Measurements from ENCODE around the gene CLDN6.

The CLDN6 gene

DNA sequence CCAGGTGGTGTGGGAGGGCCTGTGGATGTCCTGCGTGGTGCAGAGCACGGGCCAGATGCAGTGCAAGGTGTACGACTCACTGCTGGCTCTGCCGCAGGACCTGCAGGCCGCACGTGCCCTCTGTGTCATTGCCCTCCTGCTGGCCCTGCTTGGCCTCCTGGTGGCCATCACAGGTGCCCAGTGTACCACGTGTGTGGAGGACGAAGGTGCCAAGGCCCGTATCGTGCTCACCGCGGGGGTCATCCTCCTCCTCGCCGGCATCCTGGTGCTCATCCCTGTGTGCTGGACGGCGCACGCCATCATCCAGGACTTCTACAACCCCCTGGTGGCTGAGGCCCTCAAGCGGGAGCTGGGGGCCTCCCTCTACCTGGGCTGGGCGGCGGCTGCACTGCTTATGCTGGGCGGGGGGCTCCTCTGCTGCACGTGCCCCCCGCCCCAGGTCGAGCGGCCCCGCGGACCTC lies 4.5 kb downstream of the CLDN6 start:
- no peak for DNase-seq (ENCODE audit: low spot score)

DNA sequence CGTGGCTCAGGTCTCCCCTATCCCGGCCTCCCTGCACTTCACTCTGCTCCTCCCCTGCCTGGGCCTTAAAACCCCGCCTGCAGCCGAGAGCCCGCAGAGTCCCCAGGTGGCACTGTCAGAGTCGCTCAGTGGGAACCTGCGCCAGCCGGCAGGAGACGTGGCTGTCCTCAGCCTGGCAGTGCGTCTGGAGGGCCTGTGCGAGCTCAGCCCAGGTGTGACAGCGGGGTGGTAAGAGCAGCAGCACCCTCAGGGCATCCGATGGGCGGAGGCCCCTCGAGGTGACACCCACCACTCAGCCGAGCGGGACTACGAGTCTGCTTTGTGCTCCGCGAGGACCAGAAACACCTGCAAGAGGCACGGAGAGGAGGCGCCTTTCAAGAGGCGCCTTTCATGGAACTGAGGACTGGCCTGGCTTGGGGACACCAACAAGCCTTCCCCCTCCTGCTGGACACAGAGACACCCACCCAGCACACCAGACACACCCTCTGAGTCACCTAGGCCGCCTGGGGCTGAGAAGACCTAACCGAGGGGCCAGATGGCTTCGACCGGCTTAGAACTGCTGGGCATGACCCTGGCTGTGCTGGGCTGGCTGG lies 5.1 kb downstream of the CLDN6 start, which contains the start of gene CLDN9:
Gene CLDN9 (plus strand): TSS at position 96 of the 593 bp plus-strand sequence. CDS start 440 bp downstream, at position 536.
- DNase-seq (ENCODE audit: low spot score), result no peak

DNA sequence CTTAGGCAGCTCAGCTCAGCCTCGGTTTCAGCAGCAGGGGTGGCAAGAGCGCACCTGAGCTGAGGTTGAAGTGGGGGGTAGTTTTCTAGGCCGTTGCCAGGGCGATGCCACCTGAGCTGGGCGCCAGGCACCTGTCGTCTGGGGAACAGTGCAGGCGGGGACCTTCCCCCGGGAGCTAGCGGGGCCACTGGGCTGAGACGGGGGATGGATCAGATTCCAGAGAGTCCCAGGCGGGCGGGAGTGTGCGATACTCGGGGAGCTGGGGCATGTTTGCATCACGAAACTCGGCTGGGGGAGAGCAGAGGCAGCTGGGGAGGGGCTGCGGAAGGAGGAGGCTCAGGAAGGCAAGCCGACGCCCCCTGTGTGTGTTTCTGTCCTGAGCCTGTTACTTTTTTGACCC lies 5.7 kb downstream of the CLDN6 start:
- DNase-seq (ENCODE audit: low spot score), result no peak

DNA sequence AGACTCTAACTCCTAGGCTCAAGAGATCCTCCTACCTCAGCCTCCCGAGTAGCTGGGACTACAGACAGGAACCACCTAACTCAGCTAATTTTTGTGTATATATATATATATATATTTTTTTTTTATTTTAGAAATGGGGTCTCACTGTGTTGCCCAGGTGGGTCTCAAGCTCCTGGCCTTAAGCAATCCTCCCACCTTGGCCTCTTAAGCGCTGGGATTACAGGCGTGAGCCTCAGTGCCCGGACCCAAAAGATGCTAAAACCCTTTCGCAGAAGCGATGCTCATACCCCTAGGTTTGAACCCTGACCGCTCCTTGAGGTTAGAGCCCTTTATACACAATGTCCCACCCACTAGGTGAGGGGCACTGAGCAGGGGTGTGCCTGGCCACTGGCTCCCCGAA lies 7.5 kb downstream of the CLDN6 start:
- no peak for DNase-seq (ENCODE audit: low spot score)

DNA sequence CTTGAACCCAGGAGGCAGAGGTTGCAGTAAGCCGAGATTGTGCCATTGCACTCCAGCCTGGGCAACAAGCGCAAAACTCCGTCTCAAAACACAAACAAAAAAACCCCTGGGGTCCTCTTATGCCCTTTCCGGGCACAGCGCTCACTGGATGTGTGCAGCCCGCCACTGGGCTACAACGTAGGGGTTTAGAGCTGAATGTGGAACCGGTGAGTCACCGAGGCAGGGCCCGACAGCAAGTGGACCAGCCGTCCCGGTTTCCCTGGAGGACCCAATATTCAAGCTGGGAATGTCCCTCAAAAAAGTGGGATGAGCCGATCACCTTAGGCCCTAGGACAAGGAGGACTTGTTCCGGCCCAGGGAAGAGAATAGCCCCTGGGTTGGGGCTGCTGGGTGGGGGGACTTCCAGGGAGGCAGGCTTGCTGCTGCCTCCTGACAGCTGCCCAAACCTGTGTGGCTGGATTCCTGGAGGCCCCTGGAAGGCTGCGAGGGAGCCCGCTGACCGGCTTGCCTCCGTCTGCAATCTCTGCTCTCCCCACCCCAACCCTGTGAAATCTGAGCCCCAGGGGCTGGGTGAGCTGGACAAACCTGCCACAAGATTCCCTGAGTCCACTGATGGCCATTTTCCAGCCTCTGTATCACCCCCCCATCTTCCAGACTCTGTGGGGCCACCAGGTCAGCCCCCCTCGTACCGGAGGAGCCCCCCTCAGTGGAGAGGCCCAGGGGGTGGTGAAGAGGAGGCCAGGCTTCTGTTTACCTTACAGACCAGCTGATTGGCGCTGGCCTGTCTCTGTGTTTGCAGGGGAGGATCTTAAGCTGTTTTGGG lies 8.2 kb downstream of the CLDN6 start:
- DNase-seq (ENCODE audit: low spot score), result no peak

DNA sequence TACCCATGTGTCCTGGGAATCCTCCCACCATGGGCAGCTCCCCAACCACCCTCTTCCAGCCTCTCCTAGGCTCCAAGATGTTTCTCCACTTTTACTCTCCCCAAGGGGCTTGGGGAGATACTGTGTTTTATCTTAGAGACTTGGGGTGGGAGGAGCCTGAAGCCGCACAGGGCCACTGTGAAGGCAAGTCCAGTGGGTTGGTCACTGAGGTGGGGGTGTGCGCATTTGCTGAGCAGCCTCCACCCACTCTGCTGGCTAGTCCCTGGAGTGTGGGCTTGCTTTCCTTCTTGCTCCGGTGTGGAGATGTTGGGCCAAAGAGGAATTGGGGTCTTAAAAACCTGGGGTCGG lies 9.3 kb downstream of the CLDN6 start:
- DNase-seq (ENCODE audit: low spot score), result no peak

DNA sequence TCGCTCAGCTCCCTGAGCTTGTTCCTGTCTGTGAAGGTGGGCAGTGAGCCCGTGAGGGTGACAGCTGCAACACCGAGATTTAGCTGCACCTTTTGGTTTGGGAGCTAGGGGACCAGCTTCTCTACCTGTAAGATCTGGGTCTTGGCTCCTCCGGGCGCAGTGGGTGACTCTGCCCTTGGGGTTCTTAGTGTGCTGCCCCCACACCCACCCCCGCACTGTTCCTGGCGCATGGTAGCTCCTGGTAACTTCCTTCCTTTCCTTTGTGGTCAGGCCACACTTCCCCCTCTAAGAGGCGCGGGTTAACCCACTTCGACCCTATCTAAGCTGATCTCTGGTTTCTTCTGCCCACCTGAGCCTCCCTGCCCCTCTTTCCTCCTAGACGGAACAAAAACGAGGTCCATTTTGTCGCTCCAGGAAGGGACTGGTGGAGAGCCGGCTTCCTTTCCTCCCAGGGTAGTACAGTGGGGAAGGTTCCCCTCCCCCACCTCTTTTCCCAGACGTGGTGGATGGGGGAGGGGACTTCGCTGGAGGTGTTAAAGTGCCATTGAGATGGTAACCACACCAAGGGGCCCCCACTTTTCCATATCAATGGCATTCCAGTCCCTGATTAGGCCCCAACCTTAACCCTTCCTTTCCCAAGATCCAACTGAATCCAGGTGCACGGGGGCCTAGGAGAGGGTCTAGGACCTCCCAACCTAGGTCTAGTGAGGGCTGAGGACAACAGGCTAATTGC lies 9.9 kb downstream of the CLDN6 start:
- DNase-seq (ENCODE audit: low spot score), result no peak

DNA sequence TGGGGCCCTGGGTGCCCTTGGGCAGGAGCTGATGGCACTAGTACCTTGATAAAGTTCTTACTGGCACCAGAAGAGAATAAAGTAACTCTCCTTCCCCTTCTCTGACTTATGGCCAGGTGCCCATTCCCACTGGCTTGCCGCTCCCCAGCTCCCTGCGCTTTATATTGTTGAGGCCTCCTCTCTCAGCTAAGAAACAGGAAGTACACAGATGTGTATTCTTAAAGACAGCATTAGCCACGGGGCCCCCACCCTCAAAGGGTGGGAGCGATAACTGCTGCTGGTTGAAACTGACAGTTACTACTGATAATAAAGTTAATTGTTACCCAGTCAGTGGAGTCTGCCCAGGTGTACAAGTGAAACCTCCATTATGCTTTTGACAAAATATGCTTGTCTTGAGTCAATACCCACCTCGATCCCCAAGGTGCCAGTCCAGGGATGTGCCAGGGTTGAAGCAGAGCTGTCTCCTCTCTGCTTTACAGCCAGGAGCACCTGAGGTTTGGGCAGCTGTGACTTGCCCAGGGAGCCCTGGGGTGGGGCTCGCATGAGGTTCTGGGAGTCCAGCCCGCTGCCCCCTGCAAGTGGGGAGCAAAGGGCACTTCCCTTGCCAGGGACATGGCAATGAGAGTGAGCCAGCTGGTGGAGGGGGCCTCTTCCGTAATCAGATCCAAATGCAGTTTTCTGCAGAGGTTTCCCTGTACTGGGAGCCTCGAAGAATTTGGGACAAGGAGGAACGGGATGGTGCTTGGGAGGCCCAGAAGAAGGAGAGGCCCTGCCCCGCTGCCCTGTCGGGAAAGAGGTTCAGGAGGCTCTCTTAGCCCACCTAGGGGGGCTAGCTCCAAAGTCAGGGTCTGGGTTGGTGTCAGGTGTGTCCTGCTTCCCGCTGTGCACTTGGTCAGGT lies 10.7 kb downstream of the CLDN6 start:
- DNase-seq (ENCODE audit: low spot score), result no peak

DNA sequence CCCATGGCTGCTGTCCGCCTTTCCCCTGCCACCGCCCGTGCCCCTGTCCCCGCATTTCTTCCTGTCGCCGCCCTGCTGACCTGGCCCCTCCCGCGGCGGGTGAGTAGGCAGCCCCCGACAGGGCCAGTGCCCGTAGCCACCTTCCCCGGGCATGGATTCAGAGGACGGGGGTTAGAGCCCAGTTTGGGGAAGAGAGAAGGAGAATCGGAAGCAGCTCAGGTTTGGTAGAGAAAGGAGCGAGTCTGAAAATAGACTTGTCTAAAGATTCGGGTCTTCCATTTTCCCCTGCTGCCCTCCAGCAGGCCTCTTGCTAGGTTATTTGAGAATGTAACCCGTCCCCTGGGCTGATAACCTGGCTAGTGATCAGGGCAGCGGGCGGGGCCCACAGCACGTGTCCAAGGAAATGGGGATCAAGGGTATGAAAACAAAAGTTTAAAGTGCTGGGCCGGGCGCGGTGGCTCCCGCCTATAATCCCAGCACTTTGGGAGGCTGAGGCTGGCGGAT lies 13.2 kb downstream of the CLDN6 start:
- DNase-seq (ENCODE audit: low spot score), result no peak

DNA sequence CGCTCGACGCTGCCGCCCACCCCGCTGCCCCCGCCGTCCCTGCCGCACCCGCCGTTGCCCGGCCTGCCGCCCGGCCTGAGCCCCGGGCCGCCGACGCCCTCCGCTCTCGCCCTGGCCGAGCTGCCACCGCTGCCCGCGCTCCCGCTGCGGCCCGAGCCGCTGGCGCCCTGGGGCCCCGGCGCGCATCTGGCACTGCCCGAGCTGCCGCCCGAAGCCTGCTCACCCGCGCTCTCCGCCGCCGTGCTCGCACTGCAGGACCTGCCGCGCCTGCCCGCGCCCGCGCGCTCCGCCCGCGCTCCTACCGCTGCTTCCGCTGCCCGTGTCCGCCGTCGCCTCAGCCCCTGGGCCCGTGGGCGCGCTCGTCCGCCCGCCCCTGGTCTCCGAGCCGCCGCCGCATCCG lies 13.7 kb downstream of the CLDN6 start:
- DNase-seq (ENCODE audit: low spot score), result no peak

DNA sequence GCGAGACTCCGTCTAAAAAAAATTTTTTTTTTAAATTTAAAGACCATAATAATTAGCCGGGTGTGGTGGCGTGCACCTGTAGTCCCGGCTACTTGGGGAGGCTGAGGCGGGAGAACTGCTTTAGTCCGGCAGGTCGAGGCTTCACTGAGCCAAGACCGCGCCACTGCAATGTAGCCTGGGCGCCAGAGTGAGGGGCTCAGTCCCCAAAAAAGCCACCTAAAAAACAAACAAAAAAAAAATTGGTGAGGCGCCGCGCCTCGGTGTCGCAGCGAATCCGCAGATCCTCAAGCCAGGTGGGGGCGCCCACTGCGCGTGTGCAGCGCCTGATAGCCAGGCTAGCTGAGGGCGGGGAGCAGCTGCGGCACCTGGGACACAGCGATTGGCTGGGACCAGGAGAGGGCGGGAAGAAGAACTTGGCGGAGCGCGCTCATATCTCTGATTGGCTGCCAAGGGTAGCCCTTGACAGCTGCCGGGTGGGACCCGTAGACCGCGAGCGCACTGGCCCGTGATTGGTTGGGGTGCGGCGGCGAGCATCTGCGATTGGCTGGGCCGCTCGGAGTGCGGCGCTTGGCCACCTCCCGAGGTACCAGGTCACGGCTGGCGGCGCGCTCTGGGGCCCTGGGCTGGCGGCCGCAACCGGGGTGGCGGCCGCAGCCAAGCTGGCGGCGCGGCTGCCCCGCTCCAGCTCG lies 14.3 kb downstream of the CLDN6 start:
- DNase-seq (ENCODE audit: low spot score), result peak; percentile 99

DNA sequence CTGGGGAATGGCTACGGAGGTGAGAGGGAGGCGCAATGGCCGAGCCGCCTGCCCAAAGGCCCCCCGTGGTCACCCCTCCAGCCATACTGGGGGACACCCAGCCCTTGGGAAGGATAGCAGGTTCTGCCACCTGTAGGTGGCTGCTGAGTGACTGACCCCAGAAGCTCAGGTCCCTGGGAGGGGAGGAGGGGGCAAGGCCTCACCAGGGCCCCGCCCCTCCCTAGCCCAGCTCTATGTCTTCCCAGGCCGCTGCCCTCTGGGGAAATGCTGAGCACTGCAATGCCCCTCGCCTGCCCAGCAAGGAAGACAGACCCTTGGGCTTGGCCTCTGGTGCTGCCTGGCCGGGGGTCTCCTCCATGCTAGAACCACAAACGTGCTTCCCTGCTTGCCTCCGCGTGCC lies 16.7 kb downstream of the CLDN6 start:
- DNase-seq (ENCODE audit: low spot score), result no peak

DNA sequence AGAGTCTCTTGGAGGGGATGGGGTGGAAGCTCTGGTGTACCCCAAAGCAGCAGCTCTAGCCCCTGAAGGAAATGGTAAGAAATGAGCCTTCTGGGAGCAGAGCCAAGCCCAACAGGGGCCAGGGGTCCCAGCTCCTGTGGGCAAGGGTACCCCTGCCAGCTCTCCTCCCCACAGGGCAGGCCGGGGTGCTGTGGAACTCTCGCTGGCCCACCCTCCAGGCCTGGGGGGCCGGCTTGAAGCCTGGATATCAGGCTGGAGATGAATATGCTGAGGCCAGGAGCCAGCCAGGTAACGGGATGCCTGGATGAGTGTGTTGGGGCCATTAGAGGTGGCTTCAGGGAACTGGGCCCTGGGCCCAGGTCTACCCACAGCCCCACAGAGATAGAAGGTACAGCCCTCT lies 17.4 kb downstream of the CLDN6 start:
- no peak for DNase-seq (ENCODE audit: low spot score)

DNA sequence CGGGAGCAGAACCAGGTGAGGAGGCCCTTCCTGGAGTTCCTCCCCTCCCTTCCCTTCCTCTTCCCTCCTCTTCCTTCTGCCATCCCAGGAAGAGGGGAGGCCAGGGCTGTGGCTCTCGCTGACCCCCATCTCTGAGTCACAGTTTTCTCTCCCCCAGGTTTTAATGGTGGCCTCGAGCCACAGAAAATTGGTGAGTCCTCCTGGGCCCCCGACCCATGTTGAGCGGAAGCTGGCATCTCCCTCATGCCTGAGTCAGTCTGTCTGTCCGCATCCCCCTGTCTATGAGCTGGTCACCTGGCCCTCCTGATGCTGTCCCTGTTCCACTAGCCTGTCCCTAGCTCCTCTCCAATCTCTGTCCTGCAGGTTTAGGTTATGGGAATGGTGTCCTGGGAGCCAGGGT lies 18.1 kb downstream of the CLDN6 start:
- no peak for DNase-seq (ENCODE audit: low spot score)

DNA sequence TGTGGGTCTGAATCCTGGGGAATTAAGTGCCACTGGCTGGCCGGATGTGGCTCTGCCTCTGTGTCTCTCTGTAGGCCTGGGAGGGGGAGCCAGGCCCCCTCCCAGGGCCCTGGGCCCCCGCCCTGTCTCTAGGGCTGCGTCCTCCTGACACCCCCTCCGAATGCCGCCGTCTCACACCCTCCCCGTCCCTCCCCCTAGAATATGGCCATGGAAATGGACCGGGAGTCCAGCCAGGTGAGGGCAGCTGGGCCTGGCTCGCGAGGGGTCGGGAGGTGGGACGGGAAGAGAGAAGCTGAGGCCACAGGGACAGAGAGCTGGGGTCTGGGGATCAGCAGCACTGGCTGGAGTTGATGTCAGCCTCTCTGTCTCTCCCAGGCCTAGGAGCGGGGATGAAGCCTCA lies 21.7 kb downstream of the CLDN6 start:
- DNase-seq (ENCODE audit: low spot score), result no peak

DNA sequence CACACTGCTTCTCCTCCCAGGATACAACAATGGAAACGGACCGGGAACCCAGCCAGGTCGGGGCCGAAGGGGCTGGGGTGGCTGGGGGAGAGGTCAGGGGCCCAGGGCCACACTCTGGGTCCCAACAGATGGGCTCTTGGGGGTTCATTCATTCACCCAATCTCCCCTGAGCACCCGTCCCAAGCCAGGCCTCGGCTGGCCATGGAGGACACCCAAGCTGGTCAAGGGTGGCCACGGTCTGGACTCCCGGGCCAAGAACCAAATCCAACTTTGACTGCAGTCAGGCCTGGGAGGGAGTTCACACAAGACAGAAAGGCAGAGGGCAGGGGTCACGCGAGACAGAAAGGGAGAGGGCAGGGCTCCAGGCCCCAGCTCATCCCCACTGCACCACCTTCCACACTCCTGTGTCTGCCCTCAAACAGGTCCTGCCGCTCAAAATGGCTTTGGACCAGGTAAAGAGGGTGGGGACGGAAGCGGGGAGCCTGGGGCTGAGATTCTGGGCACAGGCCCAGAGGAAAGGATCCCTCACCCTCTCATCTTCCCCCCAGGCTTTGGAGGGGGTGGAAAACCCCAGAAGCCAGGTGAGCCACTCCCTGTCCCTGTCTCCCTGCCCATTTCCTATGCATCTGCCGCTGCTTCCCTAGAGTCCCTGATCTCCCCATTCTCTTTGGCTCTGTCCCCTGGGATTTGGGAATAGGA lies 25.5 kb downstream of the CLDN6 start:
- DNase-seq (ENCODE audit: low spot score), result no peak

DNA sequence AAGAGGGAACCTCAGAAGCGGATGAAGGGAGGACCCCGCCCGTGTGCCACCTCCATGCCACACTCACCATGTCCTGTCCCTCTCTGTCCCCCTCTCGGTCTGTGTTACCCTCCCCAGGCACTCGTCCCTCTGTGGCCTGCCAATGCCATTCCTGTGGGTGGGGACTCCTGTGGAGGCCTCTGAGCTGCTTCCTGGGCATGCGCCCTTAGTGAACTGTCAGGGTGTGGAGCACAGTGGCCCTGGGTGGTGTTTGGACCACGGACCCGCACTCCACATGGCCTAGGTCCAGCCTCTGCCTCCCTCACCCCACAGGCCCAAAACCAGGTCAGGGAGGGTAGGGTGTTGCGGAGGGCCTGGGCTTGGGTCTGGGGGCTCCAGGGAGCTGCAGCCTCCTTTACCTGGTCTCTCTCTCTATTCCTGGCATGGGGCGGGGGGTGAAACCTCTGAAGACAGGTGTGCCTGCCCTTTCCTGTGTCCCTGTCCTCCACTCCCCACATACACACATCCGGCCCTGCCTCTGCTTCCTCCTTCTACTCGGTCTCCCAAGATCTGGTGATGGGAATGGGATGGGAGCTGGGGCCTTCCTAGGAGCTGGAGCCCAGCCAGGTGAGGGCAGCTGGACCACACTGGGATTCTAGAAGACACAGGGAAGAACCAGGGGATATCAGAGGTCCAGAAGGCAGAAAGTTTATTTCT lies 26.3 kb downstream of the CLDN6 start:
- DNase-seq (ENCODE audit: low spot score), result no peak

DNA sequence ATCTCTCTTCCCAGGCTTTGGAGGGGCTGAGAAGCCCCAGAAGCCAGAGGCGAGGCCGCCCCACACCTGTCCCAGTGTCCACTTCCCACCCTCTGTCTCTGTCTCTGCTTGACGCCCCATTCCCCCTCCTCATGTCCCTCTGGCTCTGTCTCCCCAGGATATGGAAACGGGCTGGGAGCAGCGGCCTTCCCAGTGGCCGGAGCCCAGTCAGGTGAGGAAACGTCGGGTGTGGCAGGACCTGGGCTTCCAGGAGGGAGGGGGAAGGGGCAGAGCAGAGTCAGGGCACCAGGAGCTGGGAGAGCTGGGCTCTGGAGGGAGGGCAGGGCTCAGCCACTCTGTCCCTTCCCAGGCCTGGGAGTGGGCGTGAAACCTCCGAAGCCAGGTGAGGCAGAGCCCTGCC lies 27.1 kb downstream of the CLDN6 start:
- no peak for DNase-seq (ENCODE audit: low spot score)

DNA sequence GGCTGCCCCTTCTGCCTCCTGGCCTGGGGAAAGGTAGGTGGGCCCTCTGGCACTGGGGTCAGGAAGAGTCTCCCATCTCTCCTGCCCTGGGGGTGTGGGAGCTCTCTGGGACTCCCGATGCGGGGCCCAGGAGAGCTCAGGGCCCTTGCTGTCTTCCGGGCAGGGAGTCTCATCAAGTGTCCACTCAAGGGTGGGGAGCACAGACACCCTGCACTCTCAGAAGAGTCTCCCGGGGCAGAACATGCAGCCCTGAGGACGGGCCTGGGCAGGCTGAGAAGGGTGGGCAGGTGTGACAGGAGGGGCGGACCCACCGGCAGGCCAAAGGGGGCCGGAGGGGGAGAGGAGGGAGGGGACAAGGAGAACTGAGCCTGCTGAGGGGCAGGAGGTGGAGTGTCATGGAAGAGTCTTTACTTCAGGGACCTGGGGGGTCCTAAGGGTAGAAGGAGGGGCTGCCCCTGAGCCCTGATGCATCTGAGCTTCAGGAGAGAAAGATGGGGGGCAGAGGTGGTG lies 29.3 kb downstream of the CLDN6 start:
- DNase-seq (ENCODE audit: low spot score), result no peak

DNA sequence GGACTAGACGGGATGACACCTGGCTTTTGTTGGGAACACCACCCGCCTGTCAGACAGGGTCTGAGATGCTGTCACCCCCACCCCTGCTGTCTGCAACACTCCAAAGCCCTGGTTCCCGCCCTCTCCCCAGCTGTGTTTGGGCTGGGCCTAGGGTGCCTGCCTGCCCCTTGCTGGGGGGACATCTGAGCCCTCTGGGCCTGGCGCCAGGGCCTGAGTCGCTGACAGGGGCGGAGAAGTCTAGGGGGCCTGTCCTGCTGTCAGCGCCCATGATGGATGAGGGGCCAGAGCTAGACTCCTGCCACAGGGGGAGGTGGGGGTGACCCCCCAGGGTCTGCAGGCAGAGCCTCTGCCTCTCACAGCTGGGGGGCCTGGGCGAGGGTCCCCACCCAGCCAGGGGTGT lies 30.1 kb downstream of the CLDN6 start:
- DNase-seq (ENCODE audit: low spot score), result no peak
